Peyer's patch (tissue), 4 donors: Measurements from ENCODE around the gene CORO1C.

ENCODE experiments used
- CTCF ChIP-seq, 6 experiments: fragments of 450-650 bp in 4 of 6; fragments of 200-600 bp in 2 of 6; sonication (generic) in 1 of 6; IDR thresholded peaks; one replicate each; pipeline ENCODE4 v1.5.1; 2017 to 2019; ENCODE audit warnings: antibody characterized with exemption in 6 of 6, mild to moderate bottlenecking in 3 of 6, moderate library complexity in 1 of 6
- POLR2A ChIP-seq, 2 donors: fragments of 450-650 bp; IDR thresholded peaks; one replicate each; pipeline ENCODE4 v1.5.1; 2017; ENCODE audit warnings: antibody characterized with exemption in 2 of 2, mild to moderate bottlenecking in 2 of 2, moderate library complexity in 2 of 2

- TF ChIP-seq CTCF (IDR thresholded peaks at IDR 0.05) = peak in 1 of 6 experiments; percentile 2
- no peak for TF ChIP-seq POLR2A (IDR thresholded peaks at IDR 0.05)
Observed at GRCh38 chr12:108646600-108647579, 84.4 kb downstream of the CORO1C start.
